ENCODE results near the gene ACKR4. TPM values are rescaled to one million over a fixed set of nuclear protein-coding genes. Genes with fewer than 3 reads are reported as not detected.
"Not testable (repeated sequence)": the region's sequence is repeated elsewhere in the genome, so short reads cannot be mapped to it uniquely, and the experiment has no call there.

The ACKR4 gene
- 0.14 TPM for polyA plus RNA-seq (2013, experiment 1 of 2; ENCODE audit: insufficient read length)
- polyA plus RNA-seq (2013, experiment 2 of 2; ENCODE audit: insufficient read length): 0.21 TPM

- DNase-seq: no peak
Measured at GRCh38 chr3:132596816-132597433, at the start of gene ACKR4. ACKR4 (plus strand) TSS chr3:132597270; CDS start chr3:132600398, 3,128 bp downstream.

GRCh38 chr3:132549169-132549568, 47.9 kb upstream of the ACKR4 start:
- no peak for DNase-seq

- DNase-seq: peak; percentile 60
Measured at GRCh38 chr3:132549890-132550578, 47.0 kb upstream of the ACKR4 start.

GRCh38 chr3:132550579-132551305, 46.3 kb upstream of the ACKR4 start:
- no peak for DNase-seq

GRCh38 chr3:132553826-132554225, 43.2 kb upstream of the ACKR4 start:
- DNase-seq: no peak

GRCh38 chr3:132554437-132554836, 42.6 kb upstream of the ACKR4 start:
- peak; percentile 60 for DNase-seq

GRCh38 chr3:132555306-132556035, 41.6 kb upstream of the ACKR4 start:
- no peak for DNase-seq

- DNase-seq: not testable (repeated sequence)
Measured at GRCh38 chr3:132556036-132556386, 41.1 kb upstream of the ACKR4 start.

GRCh38 chr3:132556508-132557159, 40.4 kb upstream of the ACKR4 start:
- DNase-seq: no peak

- no peak for DNase-seq
Measured at GRCh38 chr3:132561003-132561402, 36.1 kb upstream of the ACKR4 start.

- DNase-seq: peak; percentile 19
Measured at GRCh38 chr3:132563420-132564069, 33.5 kb upstream of the ACKR4 start.

GRCh38 chr3:132564070-132564465, 33.0 kb upstream of the ACKR4 start:
- DNase-seq: no peak

GRCh38 chr3:132568422-132568821, 28.6 kb upstream of the ACKR4 start:
- DNase-seq: no peak

- DNase-seq: peak; percentile 49
Measured at GRCh38 chr3:132569153-132569552, 27.9 kb upstream of the ACKR4 start.

- DNase-seq: peak; percentile 79
Measured at GRCh38 chr3:132569580-132569979, 27.5 kb upstream of the ACKR4 start.

GRCh38 chr3:132570016-132570415, 27.1 kb upstream of the ACKR4 start:
- peak; percentile 7 for DNase-seq

- peak; percentile 41 for DNase-seq
Measured at GRCh38 chr3:132573797-132574211, 23.3 kb upstream of the ACKR4 start.

GRCh38 chr3:132587401-132587800, 9.7 kb upstream of the ACKR4 start:
- DNase-seq: no peak

- DNase-seq: peak; percentile 29
Measured at GRCh38 chr3:132592216-132592615, 4.9 kb upstream of the ACKR4 start.

- peak; percentile 52 for DNase-seq
Measured at GRCh38 chr3:132593241-132593946, 3.7 kb upstream of the ACKR4 start.

GRCh38 chr3:132593947-132594323, 3.1 kb upstream of the ACKR4 start:
- peak; percentile 86 for DNase-seq
